Measurements from ENCODE around the gene SH3RF3.

Gene SH3RF3

GRCh38 chr2:109371481-109372170 is 242.6 kb downstream of the SH3RF3 start:
- DNase-seq (ENCODE audit: low read depth in 2 of 3, low spot score in 1 of 3), result no peak

- DNase-seq (ENCODE audit: low read depth in 2 of 3, low spot score in 1 of 3), result no peak
These were observed 243.2 kb downstream of the SH3RF3 start for GRCh38 chr2:109372171-109372568.

DNA sequence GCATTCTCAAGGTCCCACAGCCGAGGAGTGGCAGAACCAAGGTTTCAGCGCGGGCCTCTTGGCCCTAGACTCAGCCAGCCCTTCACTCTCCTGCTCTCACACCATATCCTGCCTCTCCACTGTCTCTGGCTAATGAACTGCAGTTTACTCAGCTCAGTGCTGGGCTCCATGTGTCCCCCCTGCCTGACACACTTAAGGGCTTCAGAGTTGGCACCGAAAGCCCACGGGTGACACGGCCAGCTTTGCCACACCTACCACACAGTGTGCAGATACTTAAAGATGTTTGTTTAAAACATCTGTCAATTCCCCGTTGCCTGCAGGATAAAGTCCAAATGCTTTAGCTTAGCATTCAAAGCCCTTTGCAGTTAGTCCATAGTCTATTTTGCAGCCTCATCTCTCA is 243.6 kb downstream of the SH3RF3 start:
- DNase-seq (ENCODE audit: low read depth in 2 of 3, low spot score in 1 of 3), result no peak

GRCh38 chr2:109373791-109374547 is 245.0 kb downstream of the SH3RF3 start:
- DNase-seq (ENCODE audit: low read depth in 2 of 3, low spot score in 1 of 3), result no peak

- DNase-seq (ENCODE audit: low read depth in 2 of 3, low spot score in 1 of 3), result no peak
These were observed 245.6 kb downstream of the SH3RF3 start for GRCh38 chr2:109374548-109375130.

- no peak for DNase-seq (ENCODE audit: low read depth in 2 of 3, low spot score in 1 of 3)
These were observed 246.1 kb downstream of the SH3RF3 start for GRCh38 chr2:109375131-109375561.

DNA sequence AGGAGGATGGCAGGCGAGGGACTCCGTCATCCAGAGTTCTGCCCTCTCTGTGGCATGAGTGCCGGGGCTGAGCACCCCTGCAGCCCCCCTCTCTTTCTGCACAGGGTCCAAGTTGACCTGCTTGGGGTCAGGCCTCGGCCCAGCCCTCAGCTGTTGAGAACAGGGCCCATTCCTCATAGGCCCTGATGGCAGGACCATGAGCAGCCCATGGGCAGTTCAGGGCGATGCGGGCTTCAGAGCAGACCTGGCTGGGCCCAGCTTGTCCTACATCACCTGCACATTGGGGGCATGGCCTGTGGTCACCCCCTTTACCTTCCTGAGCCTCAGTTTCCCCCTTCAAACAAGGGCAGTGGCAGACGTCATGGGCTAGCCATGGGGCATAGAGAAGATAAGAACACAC is 246.7 kb downstream of the SH3RF3 start:
- DNase-seq (ENCODE audit: low read depth in 2 of 3, low spot score in 1 of 3), result no peak

GRCh38 chr2:109376115-109376514 is 247.1 kb downstream of the SH3RF3 start:
- no peak for DNase-seq (ENCODE audit: low read depth in 2 of 3, low spot score in 1 of 3)

DNA sequence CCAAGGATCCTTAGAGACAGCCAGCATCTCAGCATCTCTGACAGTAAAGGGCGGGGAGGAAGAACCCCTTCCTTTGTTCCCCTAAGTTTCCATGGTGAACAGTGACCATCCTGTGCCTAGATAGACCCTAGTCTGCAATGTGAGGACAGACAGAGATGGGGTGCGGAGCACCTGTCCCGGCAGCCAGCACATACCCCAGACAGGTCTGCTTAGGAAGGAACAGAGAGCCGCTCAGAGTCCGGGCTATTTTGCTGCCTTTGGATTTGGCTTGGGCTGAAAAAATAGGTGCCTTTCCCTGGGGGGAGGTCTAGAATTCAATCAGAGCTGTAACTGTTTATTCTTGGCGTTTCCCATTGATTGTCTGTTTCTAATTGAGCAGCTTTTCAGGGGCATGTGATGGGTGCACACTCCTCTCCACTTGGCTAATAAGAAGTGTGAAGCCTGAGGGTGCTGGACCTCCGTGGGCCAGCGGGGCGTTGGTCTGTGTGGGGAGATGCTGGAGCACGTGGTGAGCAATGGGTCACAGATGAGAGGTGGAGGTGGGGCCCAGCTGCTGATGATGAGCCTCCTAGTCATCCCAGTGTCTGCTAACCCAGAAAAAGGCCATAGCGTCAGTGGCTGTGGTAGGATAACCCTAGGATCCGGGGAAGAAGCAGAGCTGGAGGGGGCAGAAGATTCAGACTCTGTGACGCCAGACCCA is 247.9 kb downstream of the SH3RF3 start:
- no peak for DNase-seq (ENCODE audit: low read depth in 2 of 3, low spot score in 1 of 3)

GRCh38 chr2:109377976-109378375 is 249.0 kb downstream of the SH3RF3 start:
- no peak for DNase-seq (ENCODE audit: low read depth in 2 of 3, low spot score in 1 of 3)

GRCh38 chr2:109378682-109379081 is 249.7 kb downstream of the SH3RF3 start:
- no peak for DNase-seq (ENCODE audit: low read depth in 2 of 3, low spot score in 1 of 3)

- DNase-seq (ENCODE audit: low read depth in 2 of 3, low spot score in 1 of 3), result no peak
These were observed 250.5 kb downstream of the SH3RF3 start for GRCh38 chr2:109379507-109379906.

DNA sequence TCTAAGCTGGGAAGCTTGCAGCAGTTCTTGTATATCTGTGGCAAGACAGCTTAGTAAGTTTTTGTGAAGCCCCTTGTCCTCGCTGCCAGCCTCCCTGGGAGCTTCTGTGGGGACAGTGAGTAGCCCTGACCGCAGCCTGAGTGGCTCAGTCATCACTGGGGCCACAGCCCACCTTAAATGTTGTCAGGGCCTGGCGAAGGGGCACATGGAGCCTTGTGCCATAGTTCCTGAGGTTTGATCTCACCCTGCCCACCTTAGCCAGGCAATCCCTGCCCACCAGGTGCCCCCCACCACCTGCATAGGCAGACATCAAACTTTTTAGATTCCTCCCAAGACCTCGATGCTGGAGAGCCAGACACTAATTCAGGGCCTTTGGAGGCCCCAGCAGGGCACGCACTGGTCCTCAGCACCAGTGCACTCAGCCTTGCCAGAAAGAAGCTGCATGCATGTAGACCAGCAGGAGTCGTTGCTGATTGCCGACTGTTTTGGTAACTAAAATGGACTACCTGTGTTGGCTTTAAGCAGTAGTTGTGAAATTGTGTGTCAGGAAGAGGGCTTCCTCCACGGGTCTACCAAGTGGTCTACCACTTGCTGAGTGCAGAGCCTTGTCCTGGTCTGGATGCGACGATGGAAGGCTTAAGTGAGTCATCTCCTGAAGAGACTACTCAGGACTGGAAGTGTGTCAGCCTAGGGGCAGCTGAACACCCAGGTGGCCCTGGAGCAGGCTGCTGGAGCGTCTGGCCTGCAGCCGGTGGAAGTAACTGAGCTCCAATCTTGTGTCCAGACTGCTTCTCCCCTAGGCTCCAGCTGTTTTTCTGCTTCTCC is 251.7 kb downstream of the SH3RF3 start:
- no peak for DNase-seq (ENCODE audit: low read depth in 2 of 3, low spot score in 1 of 3)

GRCh38 chr2:109381327-109381820 is 252.4 kb downstream of the SH3RF3 start:
- no peak for DNase-seq (ENCODE audit: low read depth in 2 of 3, low spot score in 1 of 3)

DNA sequence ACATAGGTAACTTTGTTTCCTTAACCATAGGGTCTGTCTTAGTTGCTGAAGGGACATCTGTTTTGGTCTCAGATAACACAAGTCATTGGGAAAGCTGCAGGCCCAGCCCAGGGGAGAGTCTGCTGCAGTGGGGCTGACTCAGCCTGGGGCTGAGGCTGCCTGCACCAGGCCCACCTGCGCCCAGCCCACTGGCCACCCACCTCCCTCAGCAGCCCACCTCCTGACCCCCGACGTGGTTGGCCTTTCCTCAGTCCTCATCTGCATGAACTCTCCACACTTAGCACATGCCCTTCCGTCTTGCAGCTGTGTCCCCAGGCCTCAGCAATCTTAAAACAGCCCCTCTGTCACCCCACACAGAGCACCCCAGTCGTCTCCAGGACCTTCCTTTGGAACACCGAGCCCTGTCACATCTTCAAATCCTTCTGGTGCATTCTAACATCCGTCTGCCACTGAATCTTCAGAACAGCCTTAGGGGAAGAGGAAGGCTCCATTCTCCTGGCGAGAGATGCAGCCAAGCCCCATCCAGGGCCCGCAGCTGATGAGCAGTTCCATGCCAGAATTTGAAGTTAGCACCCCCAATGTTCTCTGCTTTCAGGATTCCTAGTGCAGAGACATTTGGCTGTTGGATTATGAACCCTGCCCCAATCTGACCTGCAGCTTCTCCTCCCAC is 253.4 kb downstream of the SH3RF3 start:
- DNase-seq (ENCODE audit: low read depth in 2 of 3, low spot score in 1 of 3), result no peak

DNA sequence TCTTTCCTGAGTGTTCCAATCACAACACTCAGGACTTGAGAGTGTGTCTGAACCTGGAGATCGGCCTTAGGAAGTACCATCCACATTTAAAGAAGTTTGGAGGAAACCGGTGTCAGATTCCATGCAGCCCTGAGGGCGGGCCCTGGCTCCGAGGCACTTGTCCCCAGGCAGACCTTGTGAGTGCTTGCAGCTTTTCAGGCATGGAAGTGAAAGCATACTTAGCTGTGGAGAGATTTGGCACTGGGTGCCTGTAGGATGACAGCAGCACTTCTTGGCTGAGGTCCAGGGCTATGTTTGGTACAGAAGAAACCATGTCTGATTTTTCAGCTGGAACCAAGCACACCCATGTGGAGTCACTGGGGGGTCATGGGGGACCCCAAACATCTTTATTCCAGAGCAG is 253.9 kb downstream of the SH3RF3 start:
- no peak for DNase-seq (ENCODE audit: low read depth in 2 of 3, low spot score in 1 of 3)

GRCh38 chr2:109383505-109384307 is 254.7 kb downstream of the SH3RF3 start:
- no peak for DNase-seq (ENCODE audit: low read depth in 2 of 3, low spot score in 1 of 3)

DNA sequence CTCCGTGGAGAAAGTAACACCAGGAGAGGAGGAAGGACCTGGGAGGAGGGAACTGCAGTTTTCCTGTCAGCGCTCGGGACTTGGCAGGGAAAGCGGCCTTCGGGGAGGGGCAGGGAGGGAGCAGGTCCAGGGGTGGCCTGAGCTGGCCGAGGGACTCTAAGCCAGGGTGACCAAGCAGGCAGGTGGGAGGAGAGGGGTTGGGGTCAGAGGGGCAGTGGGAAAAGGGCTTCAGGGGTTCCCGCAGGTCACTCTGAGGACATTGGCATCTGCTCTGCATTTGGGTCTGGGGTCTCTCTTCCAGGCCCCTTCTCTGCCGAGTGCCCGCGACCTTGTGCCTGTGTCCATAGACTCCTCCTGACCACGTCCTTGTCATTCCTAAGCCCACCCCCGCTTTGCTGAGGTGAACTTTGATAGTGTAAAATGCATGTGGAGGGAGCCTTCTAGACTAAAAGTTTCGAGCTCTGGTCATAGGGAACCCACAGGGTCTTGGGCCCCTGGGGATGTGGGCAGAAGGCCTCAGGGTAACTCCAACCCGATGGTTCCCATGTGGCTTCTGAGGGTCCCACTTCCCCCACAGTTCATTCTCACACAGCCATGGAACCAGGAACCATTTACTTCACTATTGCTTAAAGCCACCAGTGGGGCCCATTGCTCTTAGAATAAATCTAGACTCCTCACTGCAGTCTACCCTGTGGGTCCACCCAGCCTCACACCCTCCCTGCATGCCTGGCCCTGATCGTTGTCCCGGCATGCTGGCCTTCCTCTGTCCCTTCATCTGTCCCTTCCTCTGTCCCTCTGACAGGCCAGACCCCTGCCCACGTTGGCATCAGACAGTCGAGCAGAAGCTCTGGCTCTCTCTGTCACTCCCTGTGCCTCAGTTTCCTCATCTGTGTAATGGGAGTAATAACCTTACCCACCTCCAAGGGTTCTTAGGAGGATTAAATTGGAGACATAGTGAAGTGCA is 255.6 kb downstream of the SH3RF3 start:
- DNase-seq (ENCODE audit: low read depth in 2 of 3, low spot score in 1 of 3), result no peak
